ENCODE results near the gene OSGIN1. TPM values are rescaled to one million over a fixed set of nuclear protein-coding genes. Genes with fewer than 3 reads are reported as not detected.
"Not testable (repeated sequence)": the region's sequence is repeated elsewhere in the genome, so short reads cannot be mapped to it uniquely, and the experiment has no call there.

The OSGIN1 gene
- total RNA-seq, 1 donor from 2014 or later: 3.7 TPM

DNA sequence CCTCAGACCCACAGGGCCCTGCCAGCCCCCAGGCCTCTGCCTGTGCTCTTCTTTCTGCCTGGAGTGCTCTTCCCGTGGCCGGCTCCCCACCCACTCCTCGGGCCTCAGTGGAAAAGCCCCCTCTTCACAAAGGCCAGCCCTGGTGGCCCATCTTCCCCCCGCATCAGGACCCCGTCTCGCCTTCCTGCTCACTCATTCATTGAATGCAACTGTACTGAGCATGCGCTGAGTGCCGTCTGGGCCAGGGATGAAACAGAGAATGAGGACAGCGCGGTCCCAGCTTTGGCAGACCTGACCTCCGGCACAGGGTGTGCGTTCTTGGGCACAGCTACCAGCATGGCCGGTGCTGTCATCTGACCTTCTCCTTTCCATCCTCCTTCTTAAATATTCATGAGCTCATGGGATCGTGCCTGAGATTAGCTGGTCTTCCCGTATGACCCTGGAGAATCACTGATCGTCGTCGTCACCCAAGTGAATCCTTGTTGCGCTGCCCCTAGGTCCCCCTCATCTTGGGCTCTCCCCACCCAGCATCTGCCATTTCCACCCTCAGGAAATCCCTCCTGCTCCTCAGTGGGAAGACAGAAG lies 16.4 kb upstream of the OSGIN1 start:
- H3K4me3 ChIP-seq (ENCODE audit: low read depth, low read length): no peak overlapping the region
- no peak for DNase-seq (ENCODE audit: low read depth)
- TF ChIP-seq, protein P1, sequence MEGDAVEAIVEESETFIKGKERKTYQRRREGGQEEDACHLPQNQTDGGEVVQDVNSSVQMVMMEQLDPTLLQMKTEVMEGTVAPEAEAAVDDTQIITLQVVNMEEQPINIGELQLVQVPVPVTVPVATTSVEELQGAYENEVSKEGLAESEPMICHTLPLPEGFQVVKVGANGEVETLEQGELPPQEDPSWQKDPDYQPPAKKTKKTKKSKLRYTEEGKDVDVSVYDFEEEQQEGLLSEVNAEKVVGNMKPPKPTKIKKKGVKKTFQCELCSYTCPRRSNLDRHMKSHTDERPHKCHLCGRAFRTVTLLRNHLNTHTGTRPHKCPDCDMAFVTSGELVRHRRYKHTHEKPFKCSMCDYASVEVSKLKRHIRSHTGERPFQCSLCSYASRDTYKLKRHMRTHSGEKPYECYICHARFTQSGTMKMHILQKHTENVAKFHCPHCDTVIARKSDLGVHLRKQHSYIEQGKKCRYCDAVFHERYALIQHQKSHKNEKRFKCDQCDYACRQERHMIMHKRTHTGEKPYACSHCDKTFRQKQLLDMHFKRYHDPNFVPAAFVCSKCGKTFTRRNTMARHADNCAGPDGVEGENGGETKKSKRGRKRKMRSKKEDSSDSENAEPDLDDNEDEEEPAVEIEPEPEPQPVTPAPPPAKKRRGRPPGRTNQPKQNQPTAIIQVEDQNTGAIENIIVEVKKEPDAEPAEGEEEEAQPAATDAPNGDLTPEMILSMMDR (conservative IDR thresholded peaks at IDR 0.05; ENCODE audit: low read depth, low read length): no peak

DNA sequence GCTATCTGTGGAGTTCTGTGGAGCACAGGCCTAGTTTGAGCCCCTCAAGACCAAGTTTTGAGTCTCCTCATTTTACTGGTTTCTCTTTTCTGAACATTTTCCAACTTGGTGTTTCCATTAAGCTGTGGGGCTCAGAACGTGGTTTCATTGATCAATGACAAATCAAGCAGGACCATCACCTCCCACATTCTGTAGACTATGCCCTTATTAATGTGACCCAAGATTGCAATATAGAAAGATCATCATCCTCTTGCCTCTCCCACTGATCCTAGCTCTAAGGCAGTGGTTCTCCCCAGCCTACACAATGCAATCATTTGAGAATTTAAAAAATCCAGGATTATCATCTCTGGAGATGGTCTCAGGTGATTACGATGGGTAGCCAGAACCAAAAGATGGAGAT lies 15.8 kb upstream of the OSGIN1 start:
- no peak for DNase-seq (ENCODE audit: low read depth)
- TF ChIP-seq, protein P1 (conservative IDR thresholded peaks at IDR 0.05; ENCODE audit: low read depth, low read length): no peak
- H3K4me3 ChIP-seq (ENCODE audit: low read depth, low read length): no peak overlapping the region

DNA sequence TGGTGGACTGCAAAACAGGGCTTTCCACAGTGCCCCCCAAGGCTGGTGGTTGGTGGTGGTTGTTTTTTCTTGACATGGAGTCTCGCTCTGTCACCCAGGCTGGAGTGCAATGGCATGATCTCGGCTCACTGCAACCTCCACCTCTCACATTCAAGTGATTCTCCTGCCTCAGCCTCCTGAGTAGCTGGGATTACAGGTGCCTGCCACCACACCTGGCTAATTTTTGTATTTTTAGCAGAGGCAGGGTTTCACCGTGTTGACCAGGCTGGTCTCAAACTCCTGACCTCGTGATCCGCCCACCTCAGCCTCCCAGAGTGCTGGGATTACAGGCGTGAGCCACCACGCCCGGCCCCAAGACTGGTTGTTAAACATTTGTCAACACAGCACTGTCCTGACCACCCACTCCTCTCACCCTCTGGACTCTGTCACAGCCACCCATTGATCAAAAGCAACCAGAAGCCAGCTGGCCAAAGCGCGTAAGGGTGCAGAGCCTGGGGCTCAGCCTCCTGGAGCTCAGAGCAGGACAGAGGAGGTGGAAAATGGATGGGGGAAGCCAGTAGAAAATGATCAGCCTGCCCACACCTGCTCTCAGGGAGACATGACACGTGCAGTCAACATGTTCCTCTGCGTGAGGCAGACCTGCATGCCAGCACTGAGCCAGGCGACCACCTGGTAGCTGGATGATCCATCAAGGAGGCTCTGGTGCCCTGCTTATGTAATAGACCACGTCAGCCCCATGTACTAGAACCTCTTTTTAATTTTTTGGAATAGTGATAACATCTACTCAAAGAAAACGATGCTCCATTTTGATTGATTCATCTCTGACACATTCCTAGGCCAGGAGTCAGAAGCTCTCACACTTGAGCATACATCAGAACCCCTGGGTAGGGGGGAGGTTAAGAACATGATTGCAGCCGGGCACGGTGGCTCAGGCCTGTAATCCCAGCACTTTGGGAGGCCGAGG lies 14.8 kb upstream of the OSGIN1 start:
- no peak for DNase-seq (ENCODE audit: low read depth)
- TF ChIP-seq, protein P1 (conservative IDR thresholded peaks at IDR 0.05; ENCODE audit: low read depth, low read length): no peak

DNA sequence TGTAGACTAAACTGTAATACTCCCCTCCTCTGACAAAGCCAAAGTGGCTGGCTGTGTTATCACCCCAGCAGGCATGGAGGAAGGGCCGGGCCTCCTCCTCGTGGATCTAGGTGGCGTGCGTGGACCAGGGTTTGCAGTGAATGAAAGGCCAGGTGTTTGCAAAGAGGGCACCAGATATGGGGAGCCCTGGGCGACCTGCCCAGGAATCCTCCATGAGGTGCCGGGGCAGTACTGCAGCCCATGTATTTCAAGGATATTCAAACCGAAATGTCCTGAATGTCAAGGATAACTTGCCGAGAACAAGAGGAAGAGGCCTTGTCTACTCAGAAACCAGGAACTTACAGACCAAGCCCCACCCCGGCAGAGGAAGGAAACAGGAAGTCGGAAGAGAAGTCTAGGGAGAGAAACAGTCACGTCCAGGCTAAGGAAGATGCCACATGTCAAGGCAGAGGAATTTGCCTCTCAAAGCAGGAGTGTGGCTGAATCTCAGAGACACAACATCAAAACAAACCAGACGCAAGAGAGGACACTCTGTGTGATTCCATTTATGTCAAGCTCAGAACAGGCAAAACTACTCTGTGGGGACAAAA lies 13.7 kb upstream of the OSGIN1 start:
- H3K4me3 ChIP-seq (ENCODE audit: low read depth, low read length): no peak overlapping the region
- DNase-seq (ENCODE audit: low read depth): no peak
- TF ChIP-seq, protein P1 (conservative IDR thresholded peaks at IDR 0.05; ENCODE audit: low read depth, low read length): no peak

More for the DNA sequence above, 14.8 kb upstream of the OSGIN1 start:
- no peak overlapping the region for H3K4me3 ChIP-seq (ENCODE audit: low read depth, low read length)

DNA sequence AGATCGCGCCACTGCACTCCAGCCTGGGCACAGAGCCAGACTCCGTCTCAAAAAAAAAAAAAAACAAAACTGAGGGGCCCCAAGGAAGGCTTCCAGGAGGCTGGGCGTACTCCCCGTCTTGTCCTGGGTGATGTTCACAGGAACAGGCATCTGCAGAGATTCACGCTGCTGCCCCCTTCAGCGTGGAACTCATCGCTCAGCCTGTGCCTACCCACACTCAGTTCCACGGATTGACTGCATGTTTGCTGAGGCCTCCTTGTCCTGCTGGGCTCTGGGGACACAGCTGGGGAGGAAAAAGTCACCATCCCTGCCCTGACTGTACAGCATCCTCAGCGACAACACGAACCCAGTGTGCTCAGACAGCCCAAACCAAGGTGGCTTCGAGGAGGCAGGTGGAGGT lies 12.9 kb upstream of the OSGIN1 start:
- TF ChIP-seq, protein P1 (conservative IDR thresholded peaks at IDR 0.05; ENCODE audit: low read depth, low read length): no peak
- no peak for DNase-seq (ENCODE audit: low read depth)
- H3K4me3 ChIP-seq (ENCODE audit: low read depth, low read length): no peak overlapping the region

DNA sequence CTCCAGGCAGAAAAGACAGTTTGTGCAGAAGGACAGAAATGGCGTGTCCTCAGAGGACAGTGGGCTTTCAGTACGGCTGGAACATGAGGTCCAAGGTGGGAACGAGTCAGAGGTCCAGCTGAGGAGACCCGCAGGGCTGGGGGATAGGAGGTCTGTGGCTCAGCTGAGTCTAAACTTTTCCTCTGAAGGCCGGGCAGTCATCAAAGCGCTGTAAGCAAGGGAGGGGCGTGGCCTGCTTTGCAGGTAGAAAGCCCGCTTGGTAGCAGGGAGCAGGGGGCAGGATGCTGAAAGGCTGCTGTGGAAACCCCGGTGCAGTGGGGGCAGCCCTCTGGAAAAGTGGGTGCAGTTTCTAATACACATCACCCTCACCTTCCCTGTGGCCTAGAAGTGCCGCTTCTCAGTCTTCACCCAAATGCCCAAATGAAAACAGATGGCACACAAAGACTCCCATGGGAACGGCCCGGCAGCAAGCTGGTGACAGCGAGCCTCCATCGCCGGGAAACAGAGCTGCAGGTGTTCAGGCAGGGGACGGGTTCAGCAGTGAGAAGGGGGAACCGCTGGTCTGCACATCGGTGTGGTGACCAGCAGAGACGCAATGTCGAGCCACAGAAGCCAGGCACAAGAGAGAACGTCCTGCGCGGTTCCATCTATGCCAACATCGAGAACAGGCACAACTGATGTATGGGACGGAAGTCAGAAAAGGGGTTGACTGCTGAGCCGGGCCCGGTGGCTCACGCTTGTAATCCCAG lies 12.2 kb upstream of the OSGIN1 start:
- TF ChIP-seq, protein P1 (conservative IDR thresholded peaks at IDR 0.05; ENCODE audit: low read depth, low read length): no peak
- no peak overlapping the region for H3K4me3 ChIP-seq (ENCODE audit: low read depth, low read length)
- DNase-seq (ENCODE audit: low read depth): no peak

DNA sequence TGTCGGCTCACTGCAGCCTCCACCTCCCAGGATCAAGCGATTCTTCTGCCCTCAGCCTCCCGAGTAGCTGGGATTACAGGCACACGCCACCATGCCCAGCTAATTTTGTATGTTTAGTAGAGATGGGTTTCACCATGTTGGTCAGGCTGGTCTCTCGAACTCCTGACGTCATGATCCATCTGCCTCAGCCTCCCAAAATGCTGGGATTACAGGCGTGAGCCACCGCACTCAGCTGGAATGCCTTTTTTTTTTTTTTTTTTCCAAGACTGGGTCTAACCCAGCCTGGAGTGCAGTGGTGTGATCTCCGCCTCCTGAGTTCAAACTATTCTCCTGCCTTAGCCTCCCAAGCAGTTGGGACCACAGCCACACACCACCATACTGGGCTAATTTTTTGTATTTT lies 11.5 kb upstream of the OSGIN1 start:
- DNase-seq (ENCODE audit: low read depth); H3K4me3 ChIP-seq (ENCODE audit: low read depth, low read length): not testable (repeated sequence)
